GM21423 (cell line): ENCODE measurements around the gene PNRC1.
"Not testable (repeated sequence)": the region's sequence is repeated elsewhere in the genome, so short reads cannot be mapped to it uniquely, and the experiment has no call there.

Experiments
- ATAC-seq: cut with Tn5 transposase; IDR thresholded peaks from one replicate; pipeline ENCODE4 v1.9.1; 2021; ENCODE audit warnings: mild to moderate bottlenecking, moderate library complexity; ENCODE audit not compliant: unreplicated experiment

The PNRC1 gene

DNA sequence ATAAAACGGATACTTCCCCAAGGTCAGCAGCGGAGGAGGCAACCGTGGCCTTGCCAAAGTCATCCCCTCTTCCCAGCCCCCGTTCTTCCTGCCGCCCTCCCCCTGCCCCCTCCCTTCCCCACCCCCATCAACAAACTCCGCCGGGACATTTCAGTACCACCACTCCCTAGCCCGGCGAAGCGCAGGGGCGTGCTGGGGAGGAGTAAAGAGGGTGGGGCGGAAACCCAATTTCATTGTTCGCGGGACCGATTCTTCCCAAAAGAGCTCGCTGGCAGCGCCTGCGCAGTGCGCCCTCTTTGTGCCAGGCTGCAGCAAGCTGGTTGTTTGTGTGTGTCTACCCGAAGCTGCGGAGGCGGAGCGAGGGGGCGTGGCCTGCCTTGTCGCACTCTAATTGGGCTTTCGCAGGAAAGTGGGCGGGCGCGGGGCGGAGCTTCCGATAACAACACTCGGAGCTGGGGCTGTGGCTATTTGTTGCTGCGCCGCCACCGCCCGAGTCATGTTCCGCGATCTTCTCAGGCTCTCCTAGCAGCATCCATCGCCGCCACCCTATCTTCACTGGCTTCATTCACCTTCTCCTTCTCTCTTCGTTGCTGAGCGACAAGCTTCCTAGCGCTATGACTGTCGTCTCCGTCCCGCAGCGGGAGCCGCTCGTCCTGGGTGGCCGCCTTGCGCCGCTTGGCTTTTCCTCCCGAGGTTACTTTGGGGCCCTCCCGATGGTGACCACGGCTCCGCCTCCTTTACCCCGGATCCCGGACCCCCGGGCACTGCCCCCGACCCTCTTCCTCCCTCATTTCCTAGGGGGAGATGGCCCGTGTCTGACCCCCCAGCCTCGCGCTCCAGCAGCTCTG is at the start of gene PNRC1:
PNRC1 (plus strand) TSS at position 471 of the 848 bp plus-strand sequence; CDS start at position 615, 144 bp downstream.
- ATAC-seq, result peak; percentile 76

- ATAC-seq, result no peak
Measured at GRCh38 chr6:89032599-89032998, 48.0 kb upstream of the PNRC1 start.

GRCh38 chr6:89033461-89033860 is 47.1 kb upstream of the PNRC1 start:
- no peak for ATAC-seq

DNA sequence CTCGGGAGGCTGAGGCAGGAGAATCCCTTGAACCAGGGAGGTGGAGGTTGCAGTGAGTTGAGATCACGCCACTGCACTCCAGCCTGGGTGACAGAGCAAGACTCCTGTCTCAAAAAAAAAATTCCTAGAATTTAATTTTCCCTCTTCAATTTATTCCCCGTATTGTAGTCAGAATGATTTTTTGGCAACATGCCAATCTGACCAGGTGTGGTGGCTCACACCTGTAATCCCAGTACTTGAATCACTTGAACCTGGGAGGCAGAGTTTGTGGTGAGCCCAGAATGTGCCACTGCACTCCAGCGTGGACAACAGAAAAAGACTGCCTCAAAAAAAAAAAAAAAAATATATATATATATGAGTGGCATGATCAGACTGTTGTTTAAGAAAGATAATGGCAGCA is 46.4 kb upstream of the PNRC1 start:
- ATAC-seq, result not testable (repeated sequence)

DNA sequence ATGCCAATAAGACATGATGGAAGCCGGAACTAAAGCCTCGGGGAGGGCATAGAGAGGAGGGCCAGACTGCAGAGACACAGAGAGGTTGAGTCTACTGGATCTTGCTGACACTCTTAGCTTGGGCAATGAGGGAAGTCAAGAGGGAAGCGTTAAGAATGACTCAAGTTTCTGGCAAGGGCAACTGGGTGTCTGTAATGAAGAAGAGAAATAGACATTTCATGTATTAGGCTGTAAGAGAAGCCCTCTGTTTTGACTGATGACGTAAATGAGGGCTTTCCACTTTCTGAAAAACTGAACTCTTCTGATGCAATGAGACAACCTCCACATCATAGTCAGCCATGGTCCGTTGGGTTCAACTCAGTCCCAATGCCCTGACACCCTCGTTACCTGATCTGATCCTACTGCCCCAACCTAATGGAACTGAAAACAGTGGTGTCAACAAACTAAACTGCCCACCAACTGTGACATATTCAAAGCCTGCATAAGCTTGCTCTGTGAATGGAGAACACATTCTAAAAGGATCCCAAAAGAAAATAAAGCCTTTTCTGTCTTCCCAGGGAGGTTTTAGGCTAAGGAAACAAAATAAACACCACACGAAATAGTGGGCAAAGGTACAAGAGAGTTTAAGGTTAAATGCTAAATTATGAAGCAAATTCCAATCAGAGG is 45.8 kb upstream of the PNRC1 start:
- ATAC-seq, result no peak

GRCh38 chr6:89035252-89036101 is 45.1 kb upstream of the PNRC1 start:
- no peak for ATAC-seq

DNA sequence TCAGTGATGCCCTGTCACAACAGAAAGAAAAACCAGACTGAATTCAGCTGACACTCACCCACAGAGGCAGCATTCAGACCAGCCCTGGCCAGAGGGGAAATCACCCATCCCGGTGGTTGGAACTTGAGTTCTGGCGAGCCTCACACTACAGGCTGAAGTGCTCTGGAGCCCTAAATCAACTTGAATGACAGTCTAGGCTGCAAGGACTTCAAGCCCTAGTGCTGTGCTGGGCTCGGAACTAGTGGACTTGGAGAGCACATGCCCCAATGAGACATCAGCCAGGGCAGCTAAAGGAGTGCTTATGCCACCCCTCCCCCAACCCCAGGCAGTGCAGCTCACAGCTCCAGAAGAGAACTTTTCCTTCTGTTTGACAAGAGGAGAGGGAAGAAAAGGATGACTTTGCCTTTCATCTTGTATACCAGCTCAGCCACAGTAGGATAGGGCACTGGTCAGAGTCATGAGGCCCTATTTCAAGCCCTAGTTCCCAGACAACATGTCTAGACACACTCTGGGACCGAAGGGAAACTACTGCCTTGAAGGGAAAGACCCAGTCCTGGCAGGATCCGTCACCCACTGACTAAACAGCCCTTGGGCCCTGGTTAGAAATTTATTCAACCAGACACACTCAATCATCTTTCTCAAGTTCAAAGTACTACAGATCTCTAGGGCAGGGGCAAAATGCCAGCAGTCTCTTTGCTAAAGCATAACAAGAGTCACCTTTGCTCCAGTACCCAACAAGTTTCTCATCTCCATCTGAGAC is 43.2 kb upstream of the PNRC1 start:
- no peak for ATAC-seq

GRCh38 chr6:89037901-89038293 is 42.7 kb upstream of the PNRC1 start:
- ATAC-seq, result not testable (repeated sequence)

GRCh38 chr6:89042664-89043063 is 37.9 kb upstream of the PNRC1 start:
- no peak for ATAC-seq

- no peak for ATAC-seq
Measured at GRCh38 chr6:89044328-89045010, 36.1 kb upstream of the PNRC1 start.

- ATAC-seq, result no peak
Measured at GRCh38 chr6:89045011-89045387, 35.6 kb upstream of the PNRC1 start.

- ATAC-seq, result no peak
Measured at GRCh38 chr6:89045576-89045975, 35.0 kb upstream of the PNRC1 start.

GRCh38 chr6:89047473-89047872 is 33.1 kb upstream of the PNRC1 start:
- no peak for ATAC-seq

DNA sequence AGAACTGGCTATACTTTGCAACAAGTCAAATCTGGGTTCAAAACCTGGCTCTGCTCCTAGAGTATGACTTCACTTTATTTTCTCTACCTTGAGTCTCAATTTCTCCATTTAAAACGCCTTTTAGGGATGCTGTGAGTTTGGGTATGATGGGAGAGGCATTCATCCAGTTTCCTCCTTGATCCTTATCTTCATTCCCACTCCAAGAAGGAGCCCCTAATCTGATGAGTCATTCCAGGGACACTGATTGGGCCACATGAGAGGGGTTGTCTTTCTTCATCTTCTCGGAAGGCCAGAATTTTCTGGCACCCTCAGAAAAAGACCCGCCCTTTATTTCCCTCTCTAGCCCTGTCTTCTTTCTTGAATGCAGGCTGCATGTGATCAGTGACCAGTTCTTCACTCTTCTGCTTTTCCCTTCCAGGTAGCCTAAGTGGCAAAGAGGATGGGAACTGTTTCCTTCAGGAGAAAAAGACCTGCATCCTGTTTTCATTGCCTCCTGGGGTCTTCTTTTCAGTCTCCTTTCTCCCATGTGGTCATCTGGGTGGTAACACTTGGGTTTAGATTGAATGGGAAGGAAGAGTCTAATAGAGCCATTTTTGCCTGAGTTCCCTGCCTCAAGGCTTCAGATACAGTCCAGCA is 32.1 kb upstream of the PNRC1 start:
- ATAC-seq, result no peak

DNA sequence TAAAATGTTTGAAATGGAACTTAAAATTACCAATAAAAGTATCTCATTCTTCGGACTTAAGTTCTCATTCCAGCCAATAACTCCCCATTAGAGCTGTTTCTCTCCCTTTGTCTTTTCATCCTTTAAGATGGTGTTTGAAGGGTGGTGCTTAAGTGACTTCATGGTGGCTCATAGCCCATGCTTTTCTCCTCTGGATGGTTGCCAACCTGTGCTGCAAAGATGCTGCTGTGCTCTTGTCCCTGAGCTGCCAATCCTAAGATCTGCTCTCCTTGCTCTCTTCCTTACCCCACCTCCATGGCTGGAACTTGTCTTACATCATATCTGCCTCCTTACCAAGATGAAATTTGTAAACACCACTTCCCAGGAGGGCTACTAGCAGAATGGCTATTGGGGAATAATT is 31.6 kb upstream of the PNRC1 start:
- no peak for ATAC-seq

DNA sequence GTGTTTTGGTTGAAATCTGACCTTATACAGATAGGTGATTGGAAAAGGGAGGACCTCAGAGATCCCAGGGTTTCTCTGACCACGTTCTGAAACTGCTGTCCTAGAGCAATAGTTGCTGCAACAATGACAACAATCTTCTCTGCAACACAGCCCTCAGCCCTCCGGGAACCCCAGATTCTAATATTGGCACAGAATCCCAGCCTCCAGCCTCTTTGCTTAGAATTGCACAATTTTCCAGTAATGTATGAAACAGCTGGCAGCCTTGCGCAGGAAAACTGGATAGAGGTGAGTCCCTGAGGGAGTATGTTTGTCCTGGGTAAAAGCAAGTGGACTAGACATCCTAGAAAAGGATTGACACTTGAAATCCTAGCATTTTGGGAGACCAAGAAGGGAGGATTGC is 30.4 kb upstream of the PNRC1 start:
- no peak for ATAC-seq

GRCh38 chr6:89050697-89051096 is 29.9 kb upstream of the PNRC1 start:
- no peak for ATAC-seq

GRCh38 chr6:89051676-89052075 is 28.9 kb upstream of the PNRC1 start:
- no peak for ATAC-seq

DNA sequence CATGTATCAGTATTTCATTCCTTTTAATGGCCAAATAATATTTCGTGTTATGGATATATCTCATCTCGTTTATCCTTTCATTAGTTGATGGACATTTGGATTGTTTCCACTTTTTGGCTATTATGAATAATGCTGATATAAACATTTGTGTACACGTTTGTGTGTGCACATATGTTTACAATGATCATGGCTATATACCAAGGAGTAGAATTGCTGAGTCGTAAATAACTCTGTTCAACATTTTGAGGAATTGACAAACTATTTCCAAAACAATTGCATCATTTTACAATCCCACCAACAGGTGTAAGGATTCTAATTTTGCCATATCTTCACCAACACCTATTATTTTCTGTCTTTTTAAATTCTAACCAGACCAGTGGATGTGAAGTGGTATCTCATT is 26.3 kb upstream of the PNRC1 start:
- no peak for ATAC-seq

DNA sequence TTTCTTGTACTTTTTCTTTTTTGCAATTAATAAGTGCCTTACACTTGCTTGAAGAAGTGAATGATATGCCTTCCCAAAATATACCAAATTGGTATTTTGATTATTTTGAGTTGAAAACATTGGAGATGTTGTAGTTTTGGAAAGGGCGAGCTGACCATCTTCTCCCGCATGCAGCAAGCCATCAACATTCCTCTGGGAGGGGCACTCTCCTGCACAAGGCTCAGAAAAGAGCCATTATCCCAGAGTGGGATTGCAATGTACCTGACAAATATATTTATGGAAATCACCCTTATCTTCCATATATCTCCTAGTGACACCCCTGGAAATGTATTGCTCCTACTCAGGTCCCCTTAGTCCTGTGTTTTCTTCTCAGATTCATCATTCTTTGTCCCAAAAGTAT is 22.8 kb upstream of the PNRC1 start:
- no peak for ATAC-seq
